ENCODE measurements around the gene PPP3CA. TPM values are rescaled to one million over a fixed set of nuclear protein-coding genes. Genes with fewer than 3 reads are reported as not detected.

Gene PPP3CA
- total and polyA plus RNA-seq, 2 donors (not counting 1 experiment from before 2014, with no cell fraction given) = 66.4 to 79.3 TPM

DNA sequence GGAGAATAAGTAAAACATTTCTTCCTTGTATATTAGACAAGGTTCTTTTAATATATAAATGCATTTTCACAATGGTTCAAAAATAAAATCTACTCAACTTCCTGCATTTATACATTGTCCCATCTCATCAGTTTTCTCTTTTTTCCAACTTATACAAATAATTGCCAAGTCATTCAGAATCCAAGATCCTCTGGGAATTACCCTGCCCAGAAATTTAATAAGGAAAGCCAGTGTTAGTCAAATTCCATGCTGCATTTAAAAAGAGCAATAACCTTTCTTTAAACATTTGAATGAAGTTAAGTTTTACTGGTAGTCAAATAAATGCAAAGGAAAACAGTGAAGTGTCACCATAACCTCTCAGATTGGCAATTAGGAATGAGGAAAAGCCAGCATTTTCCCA lies 357.9 kb downstream of the PPP3CA start:
- TF ChIP-seq EZH2 (IDR thresholded peaks at IDR 0.05; ENCODE audit: low read length, missing control alignments) = no peak
- TF ChIP-seq, protein P1, sequence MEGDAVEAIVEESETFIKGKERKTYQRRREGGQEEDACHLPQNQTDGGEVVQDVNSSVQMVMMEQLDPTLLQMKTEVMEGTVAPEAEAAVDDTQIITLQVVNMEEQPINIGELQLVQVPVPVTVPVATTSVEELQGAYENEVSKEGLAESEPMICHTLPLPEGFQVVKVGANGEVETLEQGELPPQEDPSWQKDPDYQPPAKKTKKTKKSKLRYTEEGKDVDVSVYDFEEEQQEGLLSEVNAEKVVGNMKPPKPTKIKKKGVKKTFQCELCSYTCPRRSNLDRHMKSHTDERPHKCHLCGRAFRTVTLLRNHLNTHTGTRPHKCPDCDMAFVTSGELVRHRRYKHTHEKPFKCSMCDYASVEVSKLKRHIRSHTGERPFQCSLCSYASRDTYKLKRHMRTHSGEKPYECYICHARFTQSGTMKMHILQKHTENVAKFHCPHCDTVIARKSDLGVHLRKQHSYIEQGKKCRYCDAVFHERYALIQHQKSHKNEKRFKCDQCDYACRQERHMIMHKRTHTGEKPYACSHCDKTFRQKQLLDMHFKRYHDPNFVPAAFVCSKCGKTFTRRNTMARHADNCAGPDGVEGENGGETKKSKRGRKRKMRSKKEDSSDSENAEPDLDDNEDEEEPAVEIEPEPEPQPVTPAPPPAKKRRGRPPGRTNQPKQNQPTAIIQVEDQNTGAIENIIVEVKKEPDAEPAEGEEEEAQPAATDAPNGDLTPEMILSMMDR (conservative IDR thresholded peaks at IDR 0.05 in 1 of 2, IDR thresholded peaks at IDR 0.05 in 1 of 2; ENCODE audit: low read depth in 1 of 2, low read length in 2 of 2) = no peak

DNA sequence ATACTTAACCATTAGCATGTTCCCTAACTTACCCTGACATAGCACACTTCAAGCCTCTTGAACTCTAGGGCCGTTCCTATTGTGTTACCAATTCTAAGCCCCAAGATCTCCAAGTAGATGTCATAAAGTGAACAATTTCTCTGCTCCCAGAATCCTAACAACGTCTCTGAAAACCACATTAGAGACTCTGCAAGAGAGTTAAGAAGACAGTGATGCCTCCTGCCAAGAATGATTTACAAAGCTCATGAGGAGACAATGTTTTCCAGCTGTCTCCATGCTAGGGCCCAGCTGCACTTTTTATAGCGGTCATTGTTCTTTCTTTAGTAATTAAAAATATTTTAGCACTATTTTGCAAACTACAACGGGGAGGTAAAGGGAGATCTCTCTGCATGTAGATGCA lies 358.4 kb downstream of the PPP3CA start:
- Histone ChIP-seq H3K27ac (ENCODE audit: insufficient read depth, low read length) (no peak overlapping the region), H3K9me3 (ENCODE audit: control insufficient read depth, insufficient read depth, low read depth, low read length) (no peaks in the 10 kb centered on the region), H3K4me3 (replicated peaks in 1 of 4; ENCODE audit: control extremely low read depth in 1 of 4, insufficient read depth in 1 of 4, low read depth in 3 of 4, low read length in 4 of 4) (no peak overlapping the region), H3K36me3 (ENCODE audit: control insufficient read depth, insufficient read depth, low read length) (no peaks in the 10 kb centered on the region), H3K9ac (ENCODE audit: insufficient read depth, low read length) (no peak overlapping the region), H4K20me1 (ENCODE audit: control insufficient read depth, extremely low read depth, insufficient read depth, low read length) (no peaks in the 10 kb centered on the region), H3K4me1 (ENCODE audit: control insufficient read depth, extremely low read depth, insufficient read depth, low read length) (no peaks in the 10 kb centered on the region), H3K27me3 (ENCODE audit: control insufficient read depth, insufficient read depth, low read length) (no peaks in the 10 kb centered on the region), H3K79me2 (ENCODE audit: control insufficient read depth, insufficient read depth, low read length) (no peaks in the 10 kb centered on the region), H2AFZ (ENCODE audit: low read length) (no peak overlapping the region), H3K4me2 (ENCODE audit: extremely low read depth, insufficient read depth, low read length) (no peak overlapping the region)
- no peak for TF ChIP-seq EZH2 (IDR thresholded peaks at IDR 0.05; ENCODE audit: low read length, missing control alignments)
- TF ChIP-seq, protein P1 (conservative IDR thresholded peaks at IDR 0.05 in 1 of 2, IDR thresholded peaks at IDR 0.05 in 1 of 2; ENCODE audit: low read depth in 1 of 2, low read length in 2 of 2) = no peak
- DNase-seq (ENCODE audit: low read depth in 2 of 2) = peak in 1 of 2 donors; percentile 33

More for the DNA sequence above, 357.9 kb downstream of the PPP3CA start:
- Histone ChIP-seq H3K79me2 (ENCODE audit: control insufficient read depth, insufficient read depth, low read length) (no peaks in the 10 kb centered on the region), H3K27me3 (ENCODE audit: control insufficient read depth, insufficient read depth, low read length) (no peaks in the 10 kb centered on the region), H4K20me1 (ENCODE audit: control insufficient read depth, extremely low read depth, insufficient read depth, low read length) (no peaks in the 10 kb centered on the region), H3K36me3 (ENCODE audit: control insufficient read depth, insufficient read depth, low read length) (no peaks in the 10 kb centered on the region), H3K9me3 (ENCODE audit: control insufficient read depth, insufficient read depth, low read depth, low read length) (no peaks in the 10 kb centered on the region), H3K4me2 (ENCODE audit: extremely low read depth, insufficient read depth, low read length) (no peak overlapping the region), H3K27ac (ENCODE audit: insufficient read depth, low read length) (no peak overlapping the region), H2AFZ (ENCODE audit: low read length) (no peak overlapping the region), H3K9ac (ENCODE audit: insufficient read depth, low read length) (no peak overlapping the region), H3K4me1 (ENCODE audit: control insufficient read depth, extremely low read depth, insufficient read depth, low read length) (no peaks in the 10 kb centered on the region), H3K4me3 (replicated peaks in 1 of 4; ENCODE audit: control extremely low read depth in 1 of 4, insufficient read depth in 1 of 4, low read depth in 3 of 4, low read length in 4 of 4) (no peak overlapping the region)
- DNase-seq (ENCODE audit: low read depth in 2 of 2) = no peak

DNA sequence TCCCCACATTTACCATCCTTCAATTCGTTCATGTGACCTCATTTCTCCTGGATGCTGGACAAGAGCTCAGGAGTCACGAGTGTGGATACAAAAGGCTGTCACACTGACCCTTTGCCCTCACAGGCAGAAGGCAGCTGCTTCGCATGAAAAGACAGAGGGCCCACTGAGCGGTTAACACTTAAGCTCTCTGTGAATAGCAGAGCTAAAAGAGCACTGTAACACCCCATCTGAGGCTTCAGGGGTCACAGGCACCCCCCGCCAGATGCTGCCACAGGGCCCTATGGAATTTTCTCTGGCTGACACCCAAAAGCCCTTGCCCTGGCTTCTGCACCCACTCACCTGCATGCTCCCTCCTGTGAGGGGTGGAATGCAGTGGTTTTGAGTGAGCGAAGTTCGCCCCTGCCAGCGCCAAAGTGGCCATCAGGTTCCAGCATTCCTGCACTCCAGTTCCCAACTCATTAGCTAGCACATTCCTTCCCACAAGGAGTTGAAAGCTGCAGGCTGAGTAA lies 360.9 kb downstream of the PPP3CA start:
- Histone ChIP-seq H3K4me2 (ENCODE audit: extremely low read depth, insufficient read depth, low read length) (no peak overlapping the region), H3K4me3 (replicated peaks in 1 of 4; ENCODE audit: control extremely low read depth in 1 of 4, insufficient read depth in 1 of 4, low read depth in 3 of 4, low read length in 4 of 4) (no peak overlapping the region), H3K4me1 (ENCODE audit: control insufficient read depth, extremely low read depth, insufficient read depth, low read length) (no peaks in the 10 kb centered on the region), H3K36me3 (ENCODE audit: control insufficient read depth, insufficient read depth, low read length) (no peaks in the 10 kb centered on the region), H4K20me1 (ENCODE audit: control insufficient read depth, extremely low read depth, insufficient read depth, low read length) (no peaks in the 10 kb centered on the region), H3K9me3 (ENCODE audit: control insufficient read depth, insufficient read depth, low read depth, low read length) (no peaks in the 10 kb centered on the region), H3K27ac (ENCODE audit: insufficient read depth, low read length) (no peak overlapping the region), H3K79me2 (ENCODE audit: control insufficient read depth, insufficient read depth, low read length) (no peaks in the 10 kb centered on the region), H3K27me3 (ENCODE audit: control insufficient read depth, insufficient read depth, low read length) (no peaks in the 10 kb centered on the region), H3K9ac (ENCODE audit: insufficient read depth, low read length) (no peak overlapping the region), H2AFZ (ENCODE audit: low read length) (no peak overlapping the region)
- DNase-seq (ENCODE audit: low read depth in 2 of 2) = peak; percentile 8 to 94
- TF ChIP-seq EZH2 (IDR thresholded peaks at IDR 0.05; ENCODE audit: low read length, missing control alignments) = no peak
- TF ChIP-seq, protein P1 (conservative IDR thresholded peaks at IDR 0.05 in 1 of 2, IDR thresholded peaks at IDR 0.05 in 1 of 2; ENCODE audit: low read depth in 1 of 2, low read length in 2 of 2) = no peak
